Measurements from ENCODE around the gene CLDN22.

CLDN22 gene

GRCh38 chr4:183337833-183338232 is 17.8 kb upstream of the CLDN22 start:
- DNase-seq (ENCODE audit: low spot score): no peak
- ChIA-PET CTCF (no interaction called here), POLR2A (ENCODE audit: low non-redundant PET) (no interaction called here)
- no peak for TF ChIP-seq CTCF (conservative IDR thresholded peaks at IDR 0.05; ENCODE audit: low read depth)
- H3K27ac ChIP-seq: no peak overlapping the region

GRCh38 chr4:183337349-183337748 is 17.3 kb upstream of the CLDN22 start:
- POLR2A ChIA-PET (ENCODE audit: low non-redundant PET): no interaction called here
- DNase-seq (ENCODE audit: low spot score): no peak
- CTCF ChIA-PET: no interaction called here
- TF ChIP-seq CTCF (conservative IDR thresholded peaks at IDR 0.05; ENCODE audit: low read depth): no peak
- no peak overlapping the region for H3K27ac ChIP-seq

GRCh38 chr4:183335369-183335940 is 15.4 kb upstream of the CLDN22 start:
- CTCF ChIA-PET: no interaction called here
- TF ChIP-seq CTCF (conservative IDR thresholded peaks at IDR 0.05; ENCODE audit: low read depth): no peak
- peak; percentile 77 for DNase-seq (ENCODE audit: low spot score)
- POLR2A ChIA-PET (ENCODE audit: low non-redundant PET): no interaction called here
- peak overlapping the region; percentile 87 for H3K27ac ChIP-seq

GRCh38 chr4:183333983-183334382 is 13.9 kb upstream of the CLDN22 start:
- CTCF ChIA-PET: no interaction called here
- POLR2A ChIA-PET (ENCODE audit: low non-redundant PET): no interaction called here
- no peak for TF ChIP-seq CTCF (conservative IDR thresholded peaks at IDR 0.05; ENCODE audit: low read depth)
- peak overlapping the region; percentile 65 for H3K27ac ChIP-seq
- DNase-seq (ENCODE audit: low spot score): no peak

GRCh38 chr4:183333202-183333601 is 13.1 kb upstream of the CLDN22 start:
- DNase-seq (ENCODE audit: low spot score): no peak
- no peak for TF ChIP-seq CTCF (conservative IDR thresholded peaks at IDR 0.05; ENCODE audit: low read depth)
- CTCF ChIA-PET: no interaction called here
- H3K27ac ChIP-seq: no peak overlapping the region; the same call in 1 of the 2 replicates
- POLR2A ChIA-PET (ENCODE audit: low non-redundant PET): no interaction called here

GRCh38 chr4:183332447-183332846 is 12.4 kb upstream of the CLDN22 start:
- ChIA-PET POLR2A (ENCODE audit: low non-redundant PET) (no interaction called here), CTCF (no interaction called here)
- no peak for TF ChIP-seq CTCF (conservative IDR thresholded peaks at IDR 0.05; ENCODE audit: low read depth)
- DNase-seq (ENCODE audit: low spot score): no peak
- no peak overlapping the region for H3K27ac ChIP-seq

- ChIA-PET CTCF (interaction anchor here (0.6 kb wide), 1 partner anchor 74 kb away, joined by 3 read pairs; no protein-coding TSS in a partner anchor), POLR2A (ENCODE audit: low non-redundant PET) (no interaction called here)
- no peak for DNase-seq (ENCODE audit: low spot score)
- no peak for TF ChIP-seq CTCF (conservative IDR thresholded peaks at IDR 0.05; ENCODE audit: low read depth)
- H3K27ac ChIP-seq: no peak overlapping the region
Observed at GRCh38 chr4:183330841-183331240, 10.8 kb upstream of the CLDN22 start.

All from RWPE1 (cell line).